Measurements from ENCODE around the gene SPTBN5.

SPTBN5 gene

DNA sequence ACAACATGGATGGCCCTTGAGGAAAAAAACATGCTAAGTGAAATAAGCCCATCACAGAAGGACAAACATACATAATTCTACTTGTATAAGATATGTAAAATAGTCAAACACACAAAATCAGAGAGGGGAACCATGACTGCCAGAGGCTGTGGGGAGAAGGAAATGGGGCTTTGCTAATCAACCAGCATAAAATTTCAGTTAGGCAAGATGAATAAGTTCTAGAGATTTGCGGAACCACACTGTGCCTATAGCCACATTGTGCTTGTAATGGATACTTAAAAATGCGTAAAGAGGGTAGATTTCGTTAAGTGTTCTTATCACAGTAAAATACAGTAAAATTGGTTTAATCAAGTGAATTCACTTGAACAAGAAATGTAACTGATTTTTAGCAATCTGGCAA lies 33.7 kb upstream of the SPTBN5 start:
- Histone ChIP-seq H4K20me1 (ENCODE audit: insufficient read depth, low read length) (no peaks in the 10 kb centered on the region), H3K4me1 (ENCODE audit: low read length) (no peaks in the 10 kb centered on the region), H3K27me3 (replicated peaks; ENCODE audit: insufficient read depth, low read length) (no peaks in the 10 kb centered on the region), H3K36me3 (replicated peaks; ENCODE audit: insufficient read depth, low read length) (no peaks in the 10 kb centered on the region), H3K4me3 (ENCODE audit: low read length) (no peak overlapping the region), H3K4me2 (ENCODE audit: low read depth, low read length) (no peak overlapping the region), H3F3A (ENCODE audit: insufficient read depth, low read length) (no peaks in the 10 kb centered on the region), H3K9me2 (replicated peaks; ENCODE audit: insufficient read depth, low read length) (no peaks in the 10 kb centered on the region), H3K27ac (ENCODE audit: low read length) (no peak overlapping the region), H3K9me3 (replicated peaks; ENCODE audit: insufficient read depth, low read length) (no peaks in the 10 kb centered on the region), H2AFZ (ENCODE audit: low read length) (no peak overlapping the region), H3K9ac (ENCODE audit: low read length) (no peak overlapping the region), H3K79me2 (ENCODE audit: low read length) (no peaks in the 10 kb centered on the region)
- TF ChIP-seq EZH2phosphoT487 (IDR thresholded peaks at IDR 0.05; ENCODE audit: low read length) (no peak), EZH2 (optimal IDR thresholded peaks at IDR 0.05; ENCODE audit: low read depth, low read length) (no peak)
- TF ChIP-seq, protein P1, sequence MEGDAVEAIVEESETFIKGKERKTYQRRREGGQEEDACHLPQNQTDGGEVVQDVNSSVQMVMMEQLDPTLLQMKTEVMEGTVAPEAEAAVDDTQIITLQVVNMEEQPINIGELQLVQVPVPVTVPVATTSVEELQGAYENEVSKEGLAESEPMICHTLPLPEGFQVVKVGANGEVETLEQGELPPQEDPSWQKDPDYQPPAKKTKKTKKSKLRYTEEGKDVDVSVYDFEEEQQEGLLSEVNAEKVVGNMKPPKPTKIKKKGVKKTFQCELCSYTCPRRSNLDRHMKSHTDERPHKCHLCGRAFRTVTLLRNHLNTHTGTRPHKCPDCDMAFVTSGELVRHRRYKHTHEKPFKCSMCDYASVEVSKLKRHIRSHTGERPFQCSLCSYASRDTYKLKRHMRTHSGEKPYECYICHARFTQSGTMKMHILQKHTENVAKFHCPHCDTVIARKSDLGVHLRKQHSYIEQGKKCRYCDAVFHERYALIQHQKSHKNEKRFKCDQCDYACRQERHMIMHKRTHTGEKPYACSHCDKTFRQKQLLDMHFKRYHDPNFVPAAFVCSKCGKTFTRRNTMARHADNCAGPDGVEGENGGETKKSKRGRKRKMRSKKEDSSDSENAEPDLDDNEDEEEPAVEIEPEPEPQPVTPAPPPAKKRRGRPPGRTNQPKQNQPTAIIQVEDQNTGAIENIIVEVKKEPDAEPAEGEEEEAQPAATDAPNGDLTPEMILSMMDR (IDR thresholded peaks at IDR 0.05; ENCODE audit: low read length), result no peak
- no peak for DNase-seq

DNA sequence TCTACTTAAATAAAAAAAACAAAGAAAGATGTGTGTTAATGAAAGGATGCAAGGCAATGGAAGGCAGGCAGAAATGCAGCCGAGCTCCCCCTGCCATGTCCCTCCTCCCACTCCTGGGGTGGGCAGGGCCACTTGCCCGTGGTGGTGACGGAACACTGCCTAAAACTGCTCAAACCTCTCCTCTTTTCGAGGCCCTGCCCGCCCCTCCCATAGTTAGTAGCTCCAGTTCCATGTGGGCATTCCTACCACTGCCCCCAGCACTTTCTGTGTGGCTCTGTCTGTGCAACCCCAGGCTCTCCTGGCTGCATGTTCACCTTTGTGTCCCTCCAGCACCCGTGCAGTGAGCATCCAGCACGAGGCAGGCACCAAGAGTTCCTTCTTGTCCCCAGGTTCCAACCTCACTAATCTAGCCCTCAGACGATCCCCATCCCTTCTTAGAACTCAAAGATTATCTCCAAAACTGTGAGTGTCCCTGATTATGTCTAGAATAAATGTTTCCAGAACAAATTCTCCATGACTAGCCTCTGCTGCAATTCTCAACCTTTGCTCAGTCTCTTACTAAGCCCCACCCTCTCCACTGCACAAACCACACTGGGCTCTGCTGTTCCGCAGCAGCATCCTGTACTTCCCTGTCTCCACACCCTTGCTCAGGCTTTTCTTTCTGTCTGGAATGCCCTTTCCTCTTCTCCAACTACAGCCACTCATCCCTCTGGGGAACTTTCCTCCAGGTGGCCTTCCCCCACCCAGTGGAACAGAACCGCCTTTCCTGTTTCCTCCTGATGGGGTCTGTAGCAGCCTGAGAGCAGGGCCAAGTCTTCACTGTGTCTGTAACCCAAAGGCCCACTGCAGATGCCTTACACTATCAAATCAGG lies 32.6 kb upstream of the SPTBN5 start:
- no peak overlapping the region for H3K27ac ChIP-seq (ENCODE audit: low read length)
- no peaks in the 10 kb centered on the region for H3K9me3 ChIP-seq (replicated peaks; ENCODE audit: insufficient read depth, low read length)
- H2AFZ ChIP-seq (ENCODE audit: low read length), result no peak overlapping the region
- no peak overlapping the region for H3K4me3 ChIP-seq (ENCODE audit: low read length)
- H3K27me3 ChIP-seq (replicated peaks; ENCODE audit: insufficient read depth, low read length), result no peaks in the 10 kb centered on the region
- TF ChIP-seq EZH2phosphoT487 (IDR thresholded peaks at IDR 0.05; ENCODE audit: low read length), result no peak
- TF ChIP-seq, protein P1 (IDR thresholded peaks at IDR 0.05; ENCODE audit: low read length), result no peak
- no peak for TF ChIP-seq EZH2 (optimal IDR thresholded peaks at IDR 0.05; ENCODE audit: low read depth, low read length)
- no peak overlapping the region for H3K9ac ChIP-seq (ENCODE audit: low read length)
- no peaks in the 10 kb centered on the region for H3K4me1 ChIP-seq (ENCODE audit: low read length)
- H3K36me3 ChIP-seq (replicated peaks; ENCODE audit: insufficient read depth, low read length), result no peaks in the 10 kb centered on the region
- no peaks in the 10 kb centered on the region for H4K20me1 ChIP-seq (ENCODE audit: insufficient read depth, low read length)
- H3F3A ChIP-seq (ENCODE audit: insufficient read depth, low read length), result no peaks in the 10 kb centered on the region
- DNase-seq, result no peak
- no peaks in the 10 kb centered on the region for H3K79me2 ChIP-seq (ENCODE audit: low read length)
- H3K4me2 ChIP-seq (ENCODE audit: low read depth, low read length), result no peak overlapping the region
- H3K9me2 ChIP-seq (replicated peaks; ENCODE audit: insufficient read depth, low read length), result no peaks in the 10 kb centered on the region

DNA sequence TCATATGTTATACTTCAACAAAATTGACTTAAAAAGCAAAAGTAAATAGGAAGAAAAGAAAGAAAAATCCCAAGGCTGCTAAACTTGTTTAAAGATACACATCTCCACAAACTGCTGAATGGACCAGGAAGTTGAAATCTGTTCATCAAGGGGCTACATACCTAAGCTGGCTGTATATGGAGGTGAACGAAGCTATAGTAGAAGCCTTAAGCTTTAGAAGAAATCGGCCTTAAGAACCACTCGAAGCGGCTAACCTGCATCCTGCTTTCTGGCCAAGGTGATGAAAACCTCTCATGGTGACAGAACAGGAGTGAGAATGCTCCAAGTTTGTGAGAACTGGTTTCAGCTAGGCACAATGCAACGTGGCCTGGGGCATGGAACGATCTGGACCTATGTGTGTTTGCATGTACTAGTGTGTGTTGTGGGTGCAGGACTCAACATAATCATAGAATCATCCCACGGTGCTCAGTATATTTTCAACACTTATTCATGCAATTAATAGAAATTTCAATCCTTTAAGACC lies 31.3 kb upstream of the SPTBN5 start:
- no peaks in the 10 kb centered on the region for H3K79me2 ChIP-seq (ENCODE audit: low read length)
- DNase-seq, result no peak
- no peaks in the 10 kb centered on the region for H4K20me1 ChIP-seq (ENCODE audit: insufficient read depth, low read length)
- TF ChIP-seq EZH2 (optimal IDR thresholded peaks at IDR 0.05; ENCODE audit: low read depth, low read length) (no peak), EZH2phosphoT487 (IDR thresholded peaks at IDR 0.05; ENCODE audit: low read length) (no peak)
- TF ChIP-seq, protein P1 (IDR thresholded peaks at IDR 0.05; ENCODE audit: low read length), result no peak
- H3K9me3 ChIP-seq (replicated peaks; ENCODE audit: insufficient read depth, low read length), result no peaks in the 10 kb centered on the region
- H3K4me2 ChIP-seq (ENCODE audit: low read depth, low read length), result no peak overlapping the region
- H2AFZ ChIP-seq (ENCODE audit: low read length), result no peak overlapping the region
- H3F3A ChIP-seq (ENCODE audit: insufficient read depth, low read length), result no peaks in the 10 kb centered on the region
- no peak overlapping the region for H3K4me3 ChIP-seq (ENCODE audit: low read length)
- no peaks in the 10 kb centered on the region for H3K36me3 ChIP-seq (replicated peaks; ENCODE audit: insufficient read depth, low read length)
- no peak overlapping the region for H3K27ac ChIP-seq (ENCODE audit: low read length)
- H3K9ac ChIP-seq (ENCODE audit: low read length), result no peak overlapping the region
- H3K27me3 ChIP-seq (replicated peaks; ENCODE audit: insufficient read depth, low read length), result no peaks in the 10 kb centered on the region
- no peaks in the 10 kb centered on the region for H3K4me1 ChIP-seq (ENCODE audit: low read length)
- no peaks in the 10 kb centered on the region for H3K9me2 ChIP-seq (replicated peaks; ENCODE audit: insufficient read depth, low read length)

Data from MM.1S (cell line).